HG02759 (cell line): ENCODE data around the gene SLC43A2.

ENCODE experiments used
- ATAC-seq: cut with Tn5 transposase; IDR thresholded peaks from one replicate; pipeline ENCODE4 v1.9.1; 2021; ENCODE audit warnings: mild to moderate bottlenecking, moderate library complexity; ENCODE audit not compliant: unreplicated experiment

SLC43A2 gene

GRCh38 chr17:1625053-1625452, 3.6 kb downstream of the SLC43A2 start:
- ATAC-seq: no peak

GRCh38 chr17:1624650-1625049, 4.0 kb downstream of the SLC43A2 start:
- ATAC-seq: no peak

DNA sequence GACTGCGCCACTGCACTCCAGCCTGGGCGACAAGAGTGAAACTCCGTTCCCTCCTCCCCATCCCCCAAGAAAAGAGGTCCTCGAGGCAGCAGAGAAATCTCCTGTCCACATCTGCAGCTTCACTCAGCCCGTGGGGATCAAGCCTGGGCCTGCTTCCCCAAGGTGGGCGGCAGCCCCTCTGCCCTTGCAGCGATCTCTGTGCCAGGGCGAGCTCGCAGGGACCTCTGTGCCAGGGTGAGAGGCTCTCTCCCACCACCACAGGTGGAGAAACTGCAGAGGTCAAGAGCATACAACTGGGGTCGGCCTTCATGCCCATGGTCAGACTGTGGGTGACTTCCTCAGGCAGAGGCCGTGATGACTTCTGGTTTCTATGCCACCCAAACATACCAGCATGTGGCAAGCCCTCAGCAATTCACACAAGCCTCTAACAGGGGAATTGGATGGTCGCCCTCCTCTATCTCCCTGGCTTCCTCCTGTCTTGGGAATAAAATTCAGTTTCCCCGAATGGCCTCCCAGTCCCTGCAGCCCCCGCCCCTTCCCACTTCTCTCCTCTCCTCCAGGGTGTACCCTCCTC, 5.5 kb downstream of the SLC43A2 start:
- ATAC-seq: no peak

GRCh38 chr17:1621273-1621954, 7.2 kb downstream of the SLC43A2 start:
- no peak for ATAC-seq

GRCh38 chr17:1620486-1620885, 8.1 kb downstream of the SLC43A2 start:
- ATAC-seq: no peak

- ATAC-seq: no peak
Observed at GRCh38 chr17:1617620-1618174, 10.9 kb downstream of the SLC43A2 start.

GRCh38 chr17:1616101-1616500, 12.5 kb downstream of the SLC43A2 start:
- no peak for ATAC-seq

DNA sequence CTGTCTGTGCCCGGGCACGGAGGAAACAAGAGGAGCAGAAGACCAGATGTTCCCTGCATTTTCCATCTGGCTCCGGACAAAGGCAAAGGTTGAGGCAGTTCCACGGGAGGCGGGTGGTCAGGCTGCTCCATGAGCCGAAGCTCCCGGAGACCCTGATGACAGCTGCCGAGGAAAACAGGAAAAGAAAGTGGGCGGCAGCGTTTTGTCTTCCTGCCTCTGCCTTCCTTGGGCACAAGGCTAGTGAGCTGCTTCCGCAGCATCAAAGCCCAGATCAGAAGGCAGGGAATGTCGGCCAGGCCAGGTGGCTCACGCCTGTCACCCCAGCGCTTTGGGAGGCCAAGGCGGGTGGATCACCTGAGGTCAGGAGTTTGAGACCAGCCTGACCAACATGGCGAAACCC, 16.2 kb downstream of the SLC43A2 start:
- no peak for ATAC-seq

DNA sequence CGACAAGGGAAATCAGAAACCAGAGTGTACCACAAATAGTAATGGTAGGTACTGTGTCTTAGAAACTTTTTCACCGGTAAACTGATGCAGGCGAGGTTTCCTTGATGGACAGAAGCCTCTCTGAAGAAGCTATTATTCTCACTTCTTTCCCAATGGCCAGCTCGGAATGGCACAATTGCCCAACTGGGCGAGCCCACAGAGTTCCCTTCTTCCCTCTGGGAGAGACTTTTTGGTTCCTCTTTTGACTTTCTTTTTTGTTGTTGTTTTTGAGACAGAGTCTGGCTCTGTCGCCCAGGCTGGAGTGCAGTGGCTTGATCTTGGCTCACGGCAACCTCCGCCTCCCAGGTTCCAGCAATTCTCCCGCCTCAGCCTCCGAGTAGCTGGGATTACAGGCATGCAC, 16.9 kb downstream of the SLC43A2 start:
- ATAC-seq: no peak

DNA sequence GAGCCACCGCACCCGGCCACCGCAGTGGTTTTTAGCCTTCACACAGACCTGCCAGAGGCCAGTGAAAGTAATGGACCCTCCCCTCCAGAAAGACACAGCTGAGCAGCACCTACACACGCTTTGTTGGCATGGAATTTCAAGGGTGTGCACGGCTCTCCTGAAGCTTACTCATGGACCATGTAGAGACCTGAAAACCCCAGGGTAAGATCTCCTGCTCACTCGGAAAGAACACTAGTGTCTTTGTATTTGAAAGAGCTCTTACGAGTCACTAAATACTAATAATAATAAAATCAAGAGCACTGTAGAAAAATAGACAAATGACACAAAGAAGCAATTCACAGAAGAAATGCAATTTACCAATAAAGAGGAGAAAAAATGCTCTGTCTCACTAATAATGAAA, 20.0 kb downstream of the SLC43A2 start:
- ATAC-seq: no peak

DNA sequence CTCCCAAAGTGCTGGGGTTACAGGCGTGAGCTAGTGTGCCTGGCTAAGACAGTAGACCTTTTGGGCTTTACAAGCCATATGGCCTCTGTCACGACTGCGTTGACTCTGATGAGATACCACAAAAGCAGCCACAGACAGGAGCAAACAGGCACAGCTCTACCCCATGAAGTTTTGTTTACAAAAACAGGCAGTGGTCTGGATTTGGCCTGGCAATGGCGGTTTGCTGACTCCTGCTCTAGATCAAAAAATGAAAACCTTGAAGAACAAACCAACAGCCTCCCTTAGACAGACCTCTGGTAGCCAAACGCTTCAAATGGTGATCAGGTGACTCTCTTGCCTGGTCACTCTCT, 20.7 kb downstream of the SLC43A2 start:
- peak; percentile 11 for ATAC-seq

DNA sequence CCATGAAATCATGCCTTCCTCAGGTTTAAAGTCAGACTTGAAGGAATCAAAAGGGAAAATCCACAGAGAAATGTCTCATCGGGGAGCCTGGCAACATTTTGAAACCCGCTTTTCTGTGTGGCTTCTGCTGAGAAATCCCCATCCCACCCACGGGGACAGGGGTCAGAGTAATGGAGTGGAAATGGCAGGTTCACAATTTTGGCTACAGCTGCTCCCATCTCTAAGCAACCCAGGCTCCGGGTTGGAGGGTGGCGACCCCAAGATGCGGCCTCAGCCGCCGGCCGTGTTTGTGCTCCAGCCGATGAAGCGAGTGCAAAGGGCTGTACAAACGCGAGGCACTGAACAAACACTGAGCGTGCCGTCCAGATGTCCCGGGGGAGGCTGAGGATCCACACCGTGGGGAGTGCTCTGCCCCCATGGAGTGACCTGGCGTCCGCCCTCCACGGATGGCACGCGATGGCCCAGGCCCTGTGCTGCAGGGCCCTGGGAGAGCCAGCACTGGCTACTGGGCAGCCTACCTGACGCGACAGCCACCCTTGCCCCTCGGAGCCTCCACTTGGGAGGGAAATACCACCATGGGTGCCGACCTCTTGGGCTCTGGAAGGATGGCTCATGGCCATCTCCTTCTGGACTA, 22.2 kb downstream of the SLC43A2 start:
- ATAC-seq: peak; percentile 38

DNA sequence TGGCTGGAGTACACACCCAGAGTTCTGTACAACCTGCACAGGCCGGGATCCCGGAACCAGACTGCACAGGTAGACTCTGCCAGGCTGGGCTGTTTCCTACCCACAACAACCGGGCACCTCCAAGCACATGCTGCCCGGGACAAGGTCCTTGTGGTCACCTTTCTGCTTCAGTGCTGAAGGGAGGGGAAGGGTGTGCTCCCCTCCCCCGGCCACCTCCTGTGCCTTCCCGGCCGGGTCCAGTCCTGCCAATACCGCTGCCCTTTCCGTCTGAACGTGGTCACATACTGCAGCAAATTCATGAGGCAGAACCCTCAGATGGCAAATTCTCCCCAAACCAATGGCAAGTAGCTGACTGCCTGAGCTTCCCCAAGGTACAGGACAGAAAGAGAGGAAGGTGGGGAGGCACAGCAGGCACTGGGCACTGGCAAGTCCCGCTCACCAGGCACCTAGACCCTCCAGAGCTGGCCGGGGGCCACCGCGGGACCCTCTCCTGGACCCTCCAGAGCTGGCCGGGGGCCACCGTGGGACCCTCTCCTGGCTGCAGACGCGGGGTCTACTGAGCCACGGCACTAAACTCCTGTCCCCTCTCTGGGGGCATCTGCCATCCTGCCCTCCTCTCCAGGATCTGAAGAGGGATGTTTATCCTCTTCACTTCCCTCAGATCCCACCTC, 22.8 kb downstream of the SLC43A2 start:
- ATAC-seq: no peak

GRCh38 chr17:1604831-1605528, 23.7 kb downstream of the SLC43A2 start:
- ATAC-seq: no peak

DNA sequence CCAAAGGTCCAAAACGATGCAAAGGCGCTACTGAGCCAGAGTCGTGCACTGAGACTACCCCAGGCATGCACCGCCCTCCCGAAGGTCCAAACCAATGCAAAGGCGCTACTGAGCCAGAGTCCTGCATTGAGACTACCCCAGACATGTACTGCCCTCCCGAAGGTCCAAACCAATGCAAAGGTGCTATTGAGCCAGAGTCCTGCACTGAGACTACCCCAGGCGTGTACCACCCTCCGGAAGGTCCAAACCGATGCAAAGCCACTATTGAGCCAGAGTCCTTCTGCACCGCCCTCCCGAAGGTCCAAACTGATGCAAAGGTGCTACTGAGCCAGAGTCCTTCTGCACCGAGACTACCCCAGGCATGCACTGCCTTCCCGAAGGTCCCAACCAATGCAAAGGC, 27.1 kb downstream of the SLC43A2 start:
- no peak for ATAC-seq

DNA sequence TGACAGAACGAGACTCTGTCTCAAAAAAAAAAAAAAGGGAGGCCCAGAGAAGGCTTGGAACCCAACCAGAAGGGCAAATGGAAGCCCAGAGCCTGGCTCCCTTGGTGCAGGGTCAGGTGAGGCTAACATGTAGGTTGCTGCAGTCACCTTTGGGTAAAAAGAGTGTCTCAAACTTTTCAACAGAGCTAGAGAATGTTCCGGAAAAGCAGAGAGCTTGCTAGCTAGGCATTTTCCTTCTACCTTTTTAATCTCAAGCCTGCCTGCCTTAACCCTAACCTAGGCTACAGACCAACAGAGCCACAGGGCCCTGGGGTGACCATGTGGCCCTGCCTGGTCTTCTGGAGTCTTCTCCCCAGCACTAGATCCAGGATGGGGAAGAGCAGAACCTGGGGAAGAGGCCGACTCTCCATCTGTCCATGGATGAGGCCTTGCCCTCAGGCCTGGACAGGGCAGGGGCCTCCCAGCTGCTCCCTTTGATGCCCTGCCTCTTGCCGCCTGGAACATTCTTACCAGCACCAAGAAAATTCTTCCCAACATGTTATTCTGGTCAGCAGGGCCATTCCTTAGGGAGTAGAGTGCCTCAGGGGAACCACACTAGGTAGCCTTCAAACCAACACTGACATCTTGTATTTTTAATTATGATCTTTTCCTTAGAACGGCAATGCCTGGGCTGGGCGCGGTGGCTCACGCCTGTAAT, 30.1 kb downstream of the SLC43A2 start:
- no peak for ATAC-seq

DNA sequence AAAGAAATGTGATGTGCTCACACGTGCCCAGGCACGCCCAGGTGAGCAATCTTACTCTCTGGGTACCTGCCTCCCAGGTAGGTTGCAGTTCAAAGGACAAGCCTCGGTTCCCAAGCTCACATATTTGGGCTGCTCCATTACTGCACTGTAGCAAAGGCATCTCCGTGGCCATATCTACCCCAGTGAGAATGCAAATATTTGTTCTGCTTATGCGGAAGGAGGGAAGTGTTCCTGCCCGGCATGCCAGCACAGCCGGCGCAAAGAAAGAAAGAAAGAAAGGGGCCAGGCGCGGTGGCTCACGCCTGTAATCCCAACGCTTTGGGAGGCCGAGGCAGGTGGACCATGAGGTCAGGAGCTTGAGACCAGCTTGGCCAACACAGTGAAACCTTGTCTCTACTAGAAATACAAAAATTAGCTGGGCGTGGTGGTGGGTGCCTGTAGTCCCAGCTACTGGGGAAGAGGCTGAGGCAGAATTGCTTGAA, 30.7 kb downstream of the SLC43A2 start:
- ATAC-seq: no peak

GRCh38 chr17:1593630-1593931, 35.1 kb downstream of the SLC43A2 start:
- no peak for ATAC-seq

GRCh38 chr17:1592751-1593629, 35.6 kb downstream of the SLC43A2 start:
- peak; percentile 80 for ATAC-seq
